HG03575 (cell line): ENCODE results near the gene EGF.

Source experiments
- ATAC-seq: cut with Tn5 transposase; IDR thresholded peaks from one replicate; pipeline ENCODE4 v1.9.1; 2021; ENCODE audit not compliant: unreplicated experiment, insufficient number of reproducible peaks, low FRiP score; ENCODE audit errors: extremely low read depth

The EGF gene

DNA sequence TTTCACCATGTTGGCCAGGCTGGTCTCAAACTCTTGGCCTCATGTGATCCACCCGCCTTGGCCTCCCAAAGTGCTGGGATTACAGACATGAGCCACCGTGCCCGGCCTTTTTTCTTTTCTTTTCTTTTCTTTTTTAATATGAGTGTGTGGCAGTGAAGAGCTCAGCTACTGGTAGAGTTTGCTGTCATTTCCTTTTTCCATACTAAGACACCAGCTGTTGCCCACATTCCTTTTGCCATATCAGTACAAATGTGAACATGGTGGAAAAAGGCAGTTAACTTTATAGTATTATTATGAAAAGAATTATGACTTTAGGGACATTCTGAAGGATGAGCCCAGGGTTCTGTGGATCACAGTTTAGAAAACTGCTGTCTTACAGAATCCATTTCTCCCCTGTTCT is 69.8 kb downstream of the EGF start:
- ATAC-seq, result no peak

DNA sequence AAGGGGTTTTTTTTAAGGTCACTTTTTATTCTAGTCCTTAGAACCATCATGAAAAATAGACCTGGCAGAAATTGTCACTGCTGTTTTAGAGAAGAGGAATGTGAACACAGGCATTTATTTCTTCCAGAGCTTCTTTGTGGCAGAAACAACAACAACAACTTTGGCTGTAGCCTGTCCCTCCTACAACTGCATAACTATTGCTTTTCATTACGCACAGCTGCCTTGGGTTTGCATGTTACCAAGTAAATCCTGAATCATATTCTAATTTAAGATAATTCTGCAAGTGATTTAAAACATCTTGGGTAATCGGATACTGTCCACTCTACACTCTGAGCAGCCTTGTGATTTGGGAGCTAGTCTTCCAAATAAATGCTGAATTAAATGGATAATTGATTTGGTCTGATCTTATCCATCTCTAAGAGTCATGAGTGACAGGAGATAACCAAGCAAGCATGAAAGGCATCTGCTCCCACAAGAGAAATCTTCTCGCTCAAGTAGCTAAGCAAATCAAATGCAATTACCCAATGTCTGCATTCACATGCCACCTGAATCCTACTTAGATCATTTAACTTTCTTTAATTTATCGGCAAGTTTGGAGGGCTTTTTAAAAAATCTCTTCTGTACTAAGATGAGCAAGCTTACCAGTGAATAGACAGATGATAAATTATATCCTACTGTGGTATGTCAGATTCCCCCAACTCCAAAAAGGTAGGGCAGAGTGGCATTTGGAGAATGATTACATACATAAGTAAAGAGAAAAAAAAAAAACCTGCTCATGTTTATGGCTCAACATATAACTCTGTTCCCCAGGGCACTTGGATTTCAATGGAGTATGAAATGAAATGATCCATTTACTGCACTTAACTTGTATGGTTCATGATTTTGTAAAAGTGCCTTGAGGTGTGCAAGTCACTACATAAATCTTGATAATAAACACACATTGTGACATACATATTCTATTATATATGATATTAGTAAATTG is 73.6 kb downstream of the EGF start:
- no peak for ATAC-seq

DNA sequence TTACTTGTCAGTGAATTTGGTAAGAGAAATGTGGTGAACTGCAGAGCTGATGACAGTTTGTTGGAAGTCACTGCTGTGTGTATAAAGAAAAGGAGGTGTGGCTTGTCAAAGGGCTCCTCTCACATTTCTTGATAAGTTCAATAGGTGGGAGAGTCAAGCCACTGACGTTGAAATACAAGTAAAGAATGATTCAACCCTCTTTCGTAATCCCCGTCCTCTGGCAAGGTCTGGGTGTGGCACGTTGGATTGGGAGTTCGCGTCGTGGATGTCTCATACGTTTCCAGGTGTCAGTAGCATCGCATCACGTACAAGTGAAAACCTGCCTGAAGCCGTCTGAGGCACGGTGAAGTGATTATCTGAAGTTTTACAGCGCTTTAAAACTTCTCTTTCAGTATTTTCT is 76.4 kb downstream of the EGF start:
- no peak for ATAC-seq

DNA sequence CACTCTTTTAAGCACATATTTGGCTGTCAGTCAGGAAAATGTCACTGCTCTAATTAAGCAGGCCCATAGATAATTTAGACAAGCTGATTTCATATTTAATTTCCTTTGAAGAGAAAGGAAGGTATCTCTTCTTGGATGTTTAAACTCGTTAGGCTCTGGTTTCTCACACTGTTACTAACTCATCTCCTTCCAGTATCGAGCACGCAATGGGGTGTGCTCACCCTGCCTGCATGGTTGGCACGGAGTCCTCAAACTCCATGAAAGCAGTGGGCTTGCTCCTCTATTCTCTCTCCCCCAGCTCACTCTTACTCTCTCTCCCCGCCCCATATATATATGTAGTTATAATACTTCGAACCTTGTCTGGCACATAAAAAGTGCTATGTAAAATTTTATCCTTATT is 76.9 kb downstream of the EGF start:
- ATAC-seq, result no peak

DNA sequence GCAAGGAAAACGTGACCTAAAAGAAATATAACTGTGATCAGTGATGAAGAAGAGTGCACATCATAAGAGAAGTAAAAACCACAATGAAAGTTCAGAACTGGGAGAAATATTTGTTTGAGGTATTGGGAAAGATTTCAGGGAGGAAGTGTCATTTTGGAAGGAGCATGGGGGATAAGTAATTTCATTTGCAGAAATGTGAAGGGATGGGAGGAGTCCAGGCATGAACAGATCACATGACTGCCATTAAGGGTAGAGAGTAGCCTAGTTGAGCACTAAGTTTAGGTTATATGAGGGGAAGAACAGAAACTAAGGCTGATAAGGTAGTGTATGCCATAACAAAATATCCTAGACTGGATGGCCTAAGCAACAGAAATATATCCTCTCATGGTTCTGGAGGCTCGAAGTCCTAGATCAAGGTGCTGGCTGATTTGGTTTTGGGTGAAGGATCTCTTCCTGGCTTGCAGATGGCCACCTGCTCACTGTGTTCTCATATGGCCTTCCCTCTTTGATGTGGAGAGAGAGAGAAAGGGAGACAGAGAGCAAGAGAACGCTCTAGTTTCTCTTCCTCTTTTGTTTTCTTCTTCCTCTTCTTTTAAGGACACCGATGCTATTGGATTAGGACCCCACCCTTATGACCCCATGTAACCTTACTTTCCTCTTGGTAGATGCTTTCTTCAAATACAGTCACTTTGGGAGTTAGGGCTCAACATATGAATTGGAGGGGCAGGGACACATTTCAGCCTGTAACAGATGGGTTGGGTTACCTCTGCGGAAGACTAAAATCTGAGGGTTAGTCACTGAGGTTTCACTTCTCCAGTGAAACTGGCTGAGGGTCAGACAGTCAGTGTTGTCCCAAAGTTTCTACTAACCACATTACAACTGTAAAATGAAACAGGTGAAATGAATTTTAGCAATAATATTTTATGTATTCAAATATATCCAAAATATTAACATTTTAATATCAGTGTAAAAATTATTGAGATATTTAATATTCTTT is 77.9 kb downstream of the EGF start:
- peak; percentile 71 for ATAC-seq

DNA sequence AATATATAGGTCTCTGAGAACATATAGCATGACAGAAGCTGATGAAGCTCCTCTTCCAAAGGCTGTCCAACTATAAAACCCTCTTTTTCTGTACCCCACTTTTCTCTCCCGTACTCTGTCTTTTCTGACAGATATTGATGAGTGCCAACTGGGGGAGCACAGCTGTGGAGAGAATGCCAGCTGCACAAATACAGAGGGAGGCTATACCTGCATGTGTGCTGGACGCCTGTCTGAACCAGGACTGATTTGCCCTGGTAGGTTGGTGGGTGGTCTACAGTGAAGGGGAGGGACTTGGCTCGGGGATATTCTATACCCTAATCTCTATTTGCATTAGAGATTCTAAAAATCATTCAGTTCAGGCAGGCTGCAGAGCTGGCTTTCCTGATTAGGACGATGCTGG is 80.4 kb downstream of the EGF start:
- ATAC-seq, result no peak

DNA sequence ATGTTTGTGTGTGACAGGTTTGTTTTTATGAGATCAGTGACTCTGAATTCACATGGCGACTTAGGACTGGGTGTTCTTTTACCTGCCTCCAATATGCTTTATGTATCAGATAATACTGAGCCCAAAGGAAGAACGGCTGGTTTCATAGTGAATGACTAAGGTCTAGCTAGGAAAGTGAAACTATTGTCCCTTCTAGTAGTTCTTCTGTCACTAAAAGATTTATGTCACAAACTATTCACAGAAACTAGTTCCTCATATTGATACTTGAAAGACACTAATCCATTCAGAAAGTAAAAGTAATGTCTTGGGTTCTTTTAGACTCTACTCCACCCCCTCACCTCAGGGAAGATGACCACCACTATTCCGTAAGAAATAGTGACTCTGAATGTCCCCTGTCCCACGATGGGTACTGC is 81.7 kb downstream of the EGF start:
- peak; percentile 67 for ATAC-seq

DNA sequence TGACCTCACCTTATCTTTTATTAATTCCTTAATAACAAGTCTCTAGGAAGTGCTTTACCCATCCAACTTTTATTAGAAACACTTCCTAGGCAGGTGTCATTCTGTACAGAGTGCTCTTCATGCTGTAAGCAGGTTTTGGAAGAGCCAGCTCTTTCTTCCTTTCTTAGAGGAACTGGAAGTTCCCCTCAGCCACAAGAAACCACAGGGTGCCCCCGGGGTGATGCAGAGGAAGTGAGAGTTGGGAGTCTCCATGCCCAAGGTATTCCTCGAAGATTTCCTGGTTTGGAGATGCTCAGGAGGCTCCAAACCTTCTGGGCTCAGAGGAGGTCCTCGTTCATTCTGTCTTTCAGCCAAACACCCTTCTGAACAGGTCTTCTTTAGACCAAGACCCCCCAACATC is 83.8 kb downstream of the EGF start:
- ATAC-seq, result no peak

DNA sequence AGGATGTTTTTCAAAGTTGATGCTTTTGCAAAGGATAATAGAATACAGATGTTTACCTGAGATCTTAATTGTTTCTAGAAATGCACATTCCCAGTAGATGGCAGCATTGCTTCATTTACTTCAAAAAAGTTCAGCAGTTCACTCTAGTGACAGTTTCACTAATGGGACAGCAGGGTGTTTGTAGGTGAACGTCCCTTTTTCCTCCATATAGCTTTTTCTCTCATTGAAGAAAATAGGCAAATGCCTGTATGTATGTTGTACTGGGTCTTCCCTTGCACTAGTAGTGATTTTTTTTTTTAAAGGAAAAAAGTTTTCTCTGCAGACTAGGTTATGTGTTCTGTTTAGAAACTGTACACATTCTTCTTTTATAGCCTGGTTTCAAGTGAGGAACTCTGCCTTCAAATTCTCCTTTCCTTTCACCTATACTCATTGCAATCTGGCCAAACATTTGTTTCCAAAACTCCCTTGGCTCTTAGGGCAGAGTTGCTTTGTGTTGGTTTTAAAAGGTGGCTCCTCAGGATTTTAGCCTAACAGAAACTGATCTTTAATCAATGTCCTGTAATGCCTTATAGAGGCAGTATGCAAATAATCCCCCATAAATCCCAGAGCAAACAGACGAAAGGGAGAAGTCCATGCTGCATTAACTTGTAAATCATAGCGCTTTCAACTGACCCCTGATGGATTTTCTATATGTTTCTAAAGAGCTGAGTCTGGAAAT is 86.3 kb downstream of the EGF start:
- no peak for ATAC-seq

DNA sequence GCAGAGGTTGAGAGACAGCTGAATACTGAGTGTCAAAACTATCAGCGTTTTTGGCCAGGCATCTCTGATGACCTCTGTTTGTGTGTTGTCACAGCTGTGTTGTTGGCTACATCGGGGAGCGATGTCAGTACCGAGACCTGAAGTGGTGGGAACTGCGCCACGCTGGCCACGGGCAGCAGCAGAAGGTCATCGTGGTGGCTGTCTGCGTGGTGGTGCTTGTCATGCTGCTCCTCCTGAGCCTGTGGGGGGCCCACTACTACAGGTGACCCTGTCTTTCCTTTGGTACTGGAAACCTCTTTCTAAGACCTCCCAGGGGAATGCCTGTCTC is 86.9 kb downstream of the EGF start:
- no peak for ATAC-seq

DNA sequence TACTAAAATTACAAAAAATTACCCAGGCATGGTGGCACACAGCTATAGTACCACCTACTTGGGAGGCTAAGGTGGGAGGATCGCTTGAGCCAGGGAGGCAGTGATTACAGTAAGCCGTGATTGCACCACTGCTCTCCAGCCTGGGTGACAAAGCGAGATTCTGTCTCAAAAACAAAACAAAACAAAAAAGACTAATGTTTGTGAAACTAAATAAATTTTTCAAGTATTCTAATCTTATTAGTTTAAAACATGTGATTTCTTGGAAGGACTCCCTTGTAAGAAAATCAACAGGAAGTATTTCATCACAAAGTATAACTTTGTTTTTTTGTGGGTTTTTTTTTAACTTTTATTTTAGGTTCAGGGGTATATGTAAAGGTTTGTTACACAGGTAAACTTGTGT is 89.6 kb downstream of the EGF start:
- ATAC-seq, result no peak

DNA sequence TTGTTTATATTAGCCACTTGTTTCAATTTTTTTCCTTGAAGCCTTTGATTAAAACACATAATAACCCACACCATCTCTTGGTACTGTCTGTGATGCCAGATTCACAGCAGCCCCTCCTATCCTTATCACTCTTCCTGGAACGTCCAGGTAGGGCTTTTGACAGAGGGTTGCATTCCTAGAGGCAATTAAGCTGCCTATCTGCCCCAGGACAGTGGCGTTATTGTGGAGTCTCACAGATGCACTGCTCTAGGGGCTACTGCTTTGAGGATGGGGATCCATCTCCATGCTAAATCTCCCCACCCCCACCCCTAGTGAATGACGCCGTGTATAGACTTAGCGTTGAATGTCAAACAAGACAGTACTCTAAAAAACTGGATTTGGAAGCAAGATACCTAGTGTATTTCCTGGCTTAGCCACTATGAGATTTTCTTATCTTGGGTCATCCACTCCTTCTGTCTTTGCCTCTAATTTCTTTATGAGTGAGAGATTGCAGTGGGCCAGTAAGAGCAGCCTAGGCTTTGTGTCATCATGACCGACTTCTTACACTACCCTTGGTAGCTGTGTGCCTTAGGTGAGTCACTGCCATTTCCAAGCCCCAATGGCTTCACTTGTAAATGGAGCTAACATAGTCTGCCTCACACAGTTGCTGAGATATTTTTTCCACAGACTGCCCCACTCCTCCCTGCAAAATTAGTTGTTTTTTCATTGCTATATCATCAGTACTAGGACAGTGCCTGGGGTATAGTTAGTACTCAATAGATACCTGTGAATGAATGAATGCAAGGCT is 90.9 kb downstream of the EGF start:
- no peak for ATAC-seq

DNA sequence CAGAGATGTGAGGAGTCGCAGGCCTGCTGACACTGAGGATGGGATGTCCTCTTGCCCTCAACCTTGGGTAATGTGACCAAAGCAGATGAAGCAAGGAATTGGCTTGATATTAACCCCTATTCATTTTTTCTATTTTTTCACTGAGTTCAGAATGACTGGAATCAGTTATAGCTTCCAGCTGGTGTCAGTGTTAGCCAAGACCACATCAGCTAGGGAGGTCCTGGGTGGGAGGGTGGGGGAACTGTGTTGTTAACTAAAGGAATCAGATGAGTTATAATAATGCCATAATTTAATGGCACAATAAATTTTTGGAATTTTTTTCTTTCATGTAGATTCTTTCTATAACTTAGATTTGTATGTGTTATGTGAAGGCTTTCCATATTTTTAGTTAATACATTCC is 91.9 kb downstream of the EGF start:
- no peak for ATAC-seq

DNA sequence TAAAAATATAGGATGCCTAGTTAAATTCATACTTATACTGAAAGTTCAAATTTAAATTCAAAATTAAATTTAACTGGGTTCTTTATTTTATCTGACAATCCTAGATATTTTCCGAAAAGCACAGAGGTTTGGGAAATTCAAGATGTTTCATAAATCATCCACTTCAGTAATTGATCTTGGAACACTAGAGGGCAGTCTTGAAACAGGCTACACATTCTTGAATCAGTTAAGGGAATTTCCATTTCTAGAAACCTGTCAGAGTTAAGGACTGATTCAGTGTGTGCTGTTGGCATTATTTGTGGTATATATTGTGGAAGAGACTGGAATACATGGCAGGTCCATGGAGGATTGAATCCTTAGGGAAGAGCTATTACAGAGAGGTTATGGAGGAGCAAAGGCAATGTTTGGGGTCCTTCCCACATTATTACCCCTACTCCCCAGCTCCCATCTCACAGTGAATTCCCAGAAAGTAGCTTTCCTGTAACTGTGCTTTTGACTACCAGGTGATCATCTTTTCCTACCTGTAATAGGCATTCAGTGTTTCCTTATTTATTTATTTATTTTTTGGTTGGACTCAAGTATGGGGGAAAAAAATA is 92.9 kb downstream of the EGF start:
- peak; percentile 69 for ATAC-seq

DNA sequence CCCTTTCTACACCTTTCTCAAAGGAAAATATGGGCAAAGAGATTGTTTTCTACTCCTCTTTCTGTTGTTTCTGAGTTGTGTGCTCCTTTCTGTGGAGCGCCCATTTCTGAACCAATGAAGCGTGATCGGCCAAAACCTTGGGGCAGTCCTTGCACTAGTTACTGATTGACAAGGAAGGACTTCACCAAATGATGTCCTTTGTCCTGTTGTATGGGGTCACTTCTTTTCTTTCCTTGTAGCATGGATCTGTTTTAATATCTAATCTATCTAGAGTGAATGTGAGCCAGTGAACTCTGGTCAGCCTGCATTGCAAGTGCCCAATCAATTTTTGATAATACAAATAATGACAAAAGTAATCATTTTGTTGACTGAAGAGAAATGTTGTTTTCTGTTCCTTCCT is 94.5 kb downstream of the EGF start:
- no peak for ATAC-seq

DNA sequence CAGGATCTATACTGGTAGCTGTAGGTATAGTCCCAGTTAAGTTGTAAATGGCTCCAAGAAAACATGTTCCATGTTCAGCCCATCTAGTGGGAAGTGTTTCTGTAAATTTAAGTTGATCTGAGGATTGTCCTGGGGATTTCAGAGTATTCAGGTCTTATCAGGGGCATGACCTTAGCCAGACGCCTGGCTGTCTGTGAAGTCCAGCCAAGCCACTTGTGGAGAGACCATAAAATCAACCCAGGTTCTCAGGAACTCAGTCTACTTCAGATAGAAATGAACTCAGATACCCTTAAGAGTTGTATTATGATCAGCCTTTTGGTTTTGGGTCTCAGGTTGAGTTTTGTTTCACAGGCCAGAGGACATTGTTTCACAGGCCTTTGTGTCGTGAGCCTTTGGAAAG is 95.9 kb downstream of the EGF start:
- no peak for ATAC-seq

DNA sequence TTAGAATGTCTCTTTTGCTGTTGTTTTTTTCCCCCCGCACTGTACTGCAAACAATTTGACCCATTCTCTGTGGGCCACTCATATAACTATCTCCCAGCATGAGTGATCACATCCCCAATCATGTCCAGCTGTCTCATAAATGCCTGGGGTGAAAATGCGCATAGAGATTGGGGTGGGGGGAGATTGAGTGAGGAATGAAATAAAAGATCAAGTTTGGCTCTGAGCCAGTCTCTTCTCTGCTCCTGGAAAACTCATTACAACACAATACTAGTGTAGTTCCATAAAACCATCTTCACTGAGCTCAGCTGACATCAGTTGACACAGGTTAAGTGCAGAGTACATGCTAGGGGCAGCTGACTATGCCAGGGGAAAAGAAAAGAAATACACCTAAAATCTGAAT is 96.9 kb downstream of the EGF start:
- ATAC-seq, result no peak

DNA sequence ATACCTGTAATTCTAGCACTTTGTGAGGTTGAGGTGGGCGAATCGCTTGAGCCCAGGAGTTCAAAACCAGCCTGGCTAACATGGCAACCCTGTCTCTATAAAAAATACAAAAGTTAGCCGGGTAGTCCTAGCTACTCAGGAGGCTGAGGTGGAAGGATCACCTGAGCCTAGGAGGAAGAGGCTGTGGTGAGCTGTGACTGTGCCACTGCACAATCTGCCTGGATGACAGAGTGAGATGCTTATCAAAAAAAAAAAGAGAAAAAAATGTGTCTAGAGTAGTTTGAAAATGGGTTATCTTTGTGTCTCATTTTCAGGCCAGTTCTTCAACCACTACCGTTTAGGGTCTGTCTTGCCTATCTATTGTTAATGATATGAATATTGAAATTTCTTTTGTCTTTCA is 98.1 kb downstream of the EGF start:
- no peak for ATAC-seq
